Esophagus (tissue), 2 donors: ENCODE measurements around the gene SCUBE1. TPM values are rescaled to one million over a fixed set of nuclear protein-coding genes. Genes with fewer than 3 reads are reported as not detected.

Experiments used
- H3K27ac ChIP-seq, 2 donors: one replicate each; pipeline ENCODE4 v1.5.1; 2013; ENCODE audit warnings: low read depth in 2 of 2, mild to moderate bottlenecking in 2 of 2, inconsistent platforms in 1 of 2, low read length in 1 of 2, moderate library complexity in 1 of 2
- H3K27me3 ChIP-seq, 2 donors: one replicate each; pipeline ENCODE4 v1.6.1; 2013; ENCODE audit warnings: low read length in 2 of 2, control low read depth in 1 of 2, mild to moderate bottlenecking in 1 of 2; ENCODE audit not compliant: insufficient read depth in 2 of 2, control insufficient read depth in 1 of 2
- H3K36me3 ChIP-seq, 2 donors: one replicate each; pipeline ENCODE4 v1.6.1; 2013; ENCODE audit warnings: low read length in 1 of 2; ENCODE audit not compliant: control insufficient read depth in 2 of 2, insufficient read depth in 2 of 2
- H3K4me1 ChIP-seq, 2 donors: one replicate each; pipeline ENCODE4 v1.6.1; 2013; ENCODE audit warnings: low read length in 1 of 2; ENCODE audit not compliant: control insufficient read depth in 2 of 2, insufficient read depth in 2 of 2
- H3K4me3 ChIP-seq, 2 donors: one replicate each; pipeline ENCODE4 v1.5.1; 2013; ENCODE audit warnings: low read length in 2 of 2, mild to moderate bottlenecking in 2 of 2, low read depth in 1 of 2, moderate library complexity in 1 of 2
- H3K9me3 ChIP-seq, 2 donors: one replicate each; pipeline ENCODE4 v1.6.1; 2013; ENCODE audit warnings: mild to moderate bottlenecking in 2 of 2, low read depth in 1 of 2, low read length in 1 of 2, moderate library complexity in 1 of 2; ENCODE audit not compliant: control insufficient read depth in 2 of 2, insufficient read depth in 1 of 2
- WGBS, 2 donors: extraction: QIAGEN DNeasy Blood & Tissue Kit; methylation state at CpG; one replicate each; pipeline ENCODE4 v1.1.7; 2013; 5-methylcytosine and 5-hydroxymethylcytosine counted together
- polyA plus RNA-seq, 2 donors: library from polyadenylated mRNA; stranded (reverse); fragments of 200-250 nt; gene quantifications; one replicate each; pipeline ENCODE4 v1.2.3, GENCODE V29; 2013
- donor health status: healthy with polysubstance abuse.
- donor health status: Bipolar disorder and iron deficiency.

The SCUBE1 gene
- polyA plus RNA-seq, 2 donors: 2.2 to 2.4 TPM

GRCh38 chr22:43222987-43223386, 120.2 kb downstream of the SCUBE1 start:
- WGBS, 2 donors: 85 to 89% methylated on average over 13 of the region's 13 CpGs

DNA sequence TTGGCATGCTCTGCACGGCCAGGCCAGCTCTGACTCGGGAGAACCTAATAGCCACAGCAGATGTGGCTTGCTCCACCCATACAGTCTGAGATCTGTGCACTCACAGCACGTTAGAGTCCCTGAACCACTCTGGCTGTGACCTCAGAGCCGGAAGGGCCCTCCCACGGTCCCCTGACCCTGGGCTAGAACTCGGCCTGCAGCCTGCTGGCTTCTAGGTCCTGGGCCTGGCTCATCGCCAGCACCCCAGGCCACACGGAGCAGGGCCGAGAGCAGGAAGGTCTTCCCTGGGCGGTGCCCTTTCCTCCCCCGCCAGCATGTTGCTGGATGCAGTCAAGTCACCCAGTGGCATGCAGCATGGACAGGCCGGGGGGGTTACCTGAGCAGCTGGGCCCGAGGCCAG, 120.9 kb downstream of the SCUBE1 start:
- H3K27me3 ChIP-seq: no peaks in the 10 kb centered on the region
- 49 to 58% methylated on average over 13 of the region's 13 CpGs for WGBS, 2 donors
- no peaks in the 10 kb centered on the region for H3K9me3 ChIP-seq
- no peak overlapping the region for H3K4me3 ChIP-seq
- H3K4me1 ChIP-seq: no peaks in the 10 kb centered on the region
- H3K36me3 ChIP-seq: no peaks in the 10 kb centered on the region
- no peak overlapping the region for H3K27ac ChIP-seq

More at GRCh38 chr22:43222987-43223386, 120.2 kb downstream of the SCUBE1 start:
- H3K27ac ChIP-seq: no peak overlapping the region
- no peaks in the 10 kb centered on the region for H3K27me3 ChIP-seq
- no peaks in the 10 kb centered on the region for H3K4me1 ChIP-seq
- no peaks in the 10 kb centered on the region for H3K9me3 ChIP-seq
- H3K4me3 ChIP-seq: no peak overlapping the region
- H3K36me3 ChIP-seq: no peaks in the 10 kb centered on the region

DNA sequence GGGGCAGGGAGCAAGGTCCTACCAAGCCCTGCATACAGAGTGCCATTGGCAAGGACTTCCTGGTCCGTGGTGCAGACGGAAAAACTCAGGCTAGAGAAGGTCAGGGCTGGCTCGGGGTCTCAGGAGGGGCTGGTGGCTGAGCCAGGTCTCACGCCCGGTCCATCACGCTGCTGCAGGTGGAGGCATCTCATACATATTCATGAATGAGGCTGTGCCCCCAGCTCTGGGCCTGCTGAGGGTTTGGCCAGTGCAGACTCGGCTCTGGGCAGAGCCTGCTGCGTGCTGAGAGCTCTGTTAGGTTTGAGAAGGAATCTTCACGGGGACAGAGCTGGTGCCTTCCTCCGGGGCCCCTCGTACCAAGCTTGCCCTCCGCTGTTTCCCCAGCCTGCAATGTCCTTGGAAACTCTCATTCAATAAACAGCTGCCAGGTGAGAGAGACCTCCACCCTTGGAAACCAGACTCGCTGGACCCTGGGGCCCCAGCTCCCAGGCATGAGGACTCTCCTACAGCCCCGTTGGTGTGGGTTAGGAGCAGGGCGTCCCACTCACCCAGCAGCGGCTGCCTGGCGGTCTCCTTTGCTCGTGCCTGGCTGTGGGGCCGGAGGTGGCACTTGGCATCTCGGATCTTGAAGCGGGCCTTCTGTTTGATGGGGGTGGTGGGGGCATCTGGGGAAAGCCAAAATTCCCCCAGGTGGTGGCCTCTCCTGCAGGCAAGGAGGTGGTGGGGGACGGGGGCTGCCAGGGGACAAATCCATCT, 122.4 kb downstream of the SCUBE1 start:
- Histone ChIP-seq H3K9me3 (no peaks in the 10 kb centered on the region), H3K4me3 (no peak overlapping the region), H3K27ac (no peak overlapping the region), H3K4me1 (no peaks in the 10 kb centered on the region), H3K27me3 (no peaks in the 10 kb centered on the region), H3K36me3 (no peaks in the 10 kb centered on the region)
- WGBS, 2 donors: 85 to 86% methylated on average over 22 of the region's 22 CpGs

DNA sequence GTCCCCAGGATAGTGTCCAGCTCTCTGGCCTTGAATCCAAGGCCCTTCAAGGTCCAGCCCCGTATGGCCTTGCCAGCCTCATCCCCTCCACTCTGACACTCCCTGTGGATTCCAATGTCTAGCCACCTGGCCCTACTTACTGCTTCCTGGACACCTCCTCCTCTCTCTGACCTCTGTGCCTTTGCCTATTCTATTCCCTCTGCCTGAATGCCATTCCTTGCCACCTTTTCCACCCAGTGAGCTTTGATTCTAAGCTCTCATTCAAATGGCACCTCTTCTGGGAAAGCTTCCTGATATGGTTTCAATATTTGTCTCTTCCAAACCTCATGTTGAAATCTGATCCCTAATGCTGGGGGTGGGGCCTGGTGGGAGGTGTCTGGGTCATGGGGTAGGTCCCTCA, 124.4 kb downstream of the SCUBE1 start:
- Histone ChIP-seq H3K36me3 (no peaks in the 10 kb centered on the region), H3K9me3 (no peaks in the 10 kb centered on the region), H3K4me3 (no peak overlapping the region), H3K27ac (no peak overlapping the region), H3K27me3 (no peaks in the 10 kb centered on the region), H3K4me1 (no peaks in the 10 kb centered on the region)
- 80 to 82% methylated on average over 1 of the region's 1 CpG for WGBS, 2 donors

- H3K4me1 ChIP-seq: no peaks in the 10 kb centered on the region
- H3K27ac ChIP-seq: no peak overlapping the region
- 76 to 80% methylated on average over 32 of the region's 32 CpGs for WGBS, 2 donors
- no peak overlapping the region for H3K4me3 ChIP-seq
- no peaks in the 10 kb centered on the region for H3K9me3 ChIP-seq
- no peaks in the 10 kb centered on the region for H3K27me3 ChIP-seq
- no peaks in the 10 kb centered on the region for H3K36me3 ChIP-seq
Measured at GRCh38 chr22:43217285-43218030, 125.7 kb downstream of the SCUBE1 start.

DNA sequence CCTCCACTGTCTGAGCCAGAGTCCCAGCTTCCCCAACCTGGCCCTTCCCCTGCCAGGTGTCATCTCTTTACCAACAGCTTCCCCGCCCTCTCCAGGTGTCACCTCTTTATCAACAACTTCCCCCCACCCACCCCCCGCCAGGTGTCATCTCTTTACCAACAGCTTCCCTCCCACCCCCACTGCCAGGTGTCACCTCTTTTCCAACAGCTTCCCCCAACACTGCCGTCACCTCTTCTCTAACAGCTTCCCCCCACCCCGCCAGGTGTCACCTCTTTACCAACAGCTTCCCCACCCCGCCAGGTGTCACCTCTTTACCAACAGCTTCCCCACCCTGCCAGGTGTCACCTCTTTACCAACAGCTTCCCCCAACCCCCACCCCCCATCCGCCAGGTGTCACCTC, 126.4 kb downstream of the SCUBE1 start:
- Histone ChIP-seq H3K4me3 (no peak overlapping the region), H3K27me3 (no peaks in the 10 kb centered on the region), H3K36me3 (no peaks in the 10 kb centered on the region), H3K9me3 (no peaks in the 10 kb centered on the region), H3K4me1 (no peaks in the 10 kb centered on the region), H3K27ac (no peak overlapping the region)
- 74 to 76% methylated on average over 6 of the region's 6 CpGs for WGBS, 2 donors

- H3K27me3 ChIP-seq: no peaks in the 10 kb centered on the region
- 81 to 83% methylated on average over 12 of the region's 12 CpGs for WGBS, 2 donors
- no peaks in the 10 kb centered on the region for H3K36me3 ChIP-seq
- no peak overlapping the region for H3K4me3 ChIP-seq
- no peaks in the 10 kb centered on the region for H3K4me1 ChIP-seq
- H3K27ac ChIP-seq: no peak overlapping the region
- H3K9me3 ChIP-seq: no peaks in the 10 kb centered on the region
Measured at GRCh38 chr22:43213962-43214361, 129.2 kb downstream of the SCUBE1 start.

DNA sequence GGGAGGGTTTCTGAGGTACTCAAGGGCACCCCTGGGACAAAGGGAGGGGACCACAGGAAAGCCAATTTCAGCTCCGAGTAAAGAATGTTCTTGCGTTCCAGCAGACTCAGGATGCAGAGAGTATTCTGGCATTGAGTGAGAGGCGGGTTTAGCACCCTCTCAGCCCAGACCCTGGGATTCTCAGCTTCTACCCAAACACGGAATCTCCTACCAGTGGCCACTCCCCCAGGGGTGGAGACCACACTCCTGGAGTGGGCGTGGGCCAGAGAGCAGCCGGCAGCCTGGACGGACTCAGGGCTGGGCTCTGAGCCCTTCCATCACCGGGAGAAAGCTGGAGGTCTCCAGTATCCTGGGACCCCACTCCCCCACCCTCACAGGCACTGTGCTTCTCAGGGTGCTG, 130.1 kb downstream of the SCUBE1 start:
- WGBS, 2 donors: 33 to 35% methylated on average over 8 of the region's 8 CpGs
- H3K27me3 ChIP-seq: no peaks in the 10 kb centered on the region
- no peak overlapping the region for H3K27ac ChIP-seq
- H3K36me3 ChIP-seq: no peaks in the 10 kb centered on the region
- H3K4me3 ChIP-seq: no peak overlapping the region
- H3K9me3 ChIP-seq: no peaks in the 10 kb centered on the region
- no peaks in the 10 kb centered on the region for H3K4me1 ChIP-seq

GRCh38 chr22:43212434-43212952, 130.7 kb downstream of the SCUBE1 start:
- Histone ChIP-seq H3K36me3 (no peaks in the 10 kb centered on the region), H3K9me3 (no peaks in the 10 kb centered on the region), H3K4me1 (no peaks in the 10 kb centered on the region), H3K27me3 (no peaks in the 10 kb centered on the region), H3K27ac (no peak overlapping the region), H3K4me3 (no peak overlapping the region)
- 86 to 87% methylated on average over 22 to 23 of the region's 23 CpGs for WGBS, 2 donors
